Activated effector memory CD4-positive, alpha-beta T cell treated with anti-CD3 and anti-CD28 coated beads, Interleukin-2, amount 50 U/mL, for 16 hours (primary cell): ENCODE results near the gene DHRS2.
"Not testable (repeated sequence)": the region's sequence is repeated elsewhere in the genome, so short reads cannot be mapped to it uniquely, and the experiment has no call there.

Experiments used
- DNase-seq: peaks from one replicate; pipeline ENCODE4 v3.0.0-alpha.2; 2020

The DHRS2 gene

DNA sequence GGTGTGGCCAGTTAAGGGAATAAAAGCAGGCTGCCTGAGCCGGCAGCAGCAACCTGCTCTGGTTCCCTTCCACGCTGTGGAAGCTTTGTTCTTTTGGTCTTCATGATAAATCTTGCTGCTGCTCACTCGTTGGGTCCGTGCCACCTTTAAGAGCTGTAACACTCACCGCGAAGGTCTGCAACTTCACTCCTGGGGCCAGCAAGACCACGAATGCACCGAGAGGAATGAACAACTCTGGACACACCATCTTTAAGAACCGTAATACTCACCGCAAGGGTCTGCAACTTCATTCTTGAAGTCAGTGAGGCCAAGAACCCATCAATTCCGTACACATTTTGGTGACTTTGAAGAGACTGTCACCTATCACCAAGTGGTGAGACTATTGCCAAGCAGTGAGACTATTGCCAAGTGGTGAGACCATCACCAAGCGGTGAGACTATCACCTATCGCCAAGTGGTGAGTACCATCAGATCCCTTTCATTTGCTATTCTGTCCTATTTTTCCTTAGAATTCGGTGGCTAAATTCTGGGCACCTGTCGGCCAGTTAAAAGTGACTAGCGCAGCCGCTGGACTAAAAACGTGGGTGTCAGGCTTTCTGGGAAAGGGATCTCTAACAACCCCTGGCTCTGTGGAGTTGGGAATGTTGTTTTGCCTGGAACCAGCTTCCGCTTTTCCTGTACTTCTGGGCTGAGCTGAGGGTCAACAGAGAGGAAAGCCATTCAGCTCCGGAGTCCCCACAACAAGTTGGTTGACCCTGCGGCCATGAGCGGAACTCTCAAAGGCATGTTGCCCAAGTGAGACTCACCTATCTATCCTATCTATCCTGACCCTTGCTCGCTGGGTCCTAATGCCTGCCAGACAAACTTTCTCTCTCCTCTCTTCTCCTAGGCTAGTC is at the start of gene DHRS2:
Gene DHRS2, plus strand, starts transcription at position 48 of the 895 bp plus-strand sequence. CDS start 2,501 bp downstream, outside the sequence.
- no peak for DNase-seq

GRCh38 chr14:23588884-23589598 is 47.1 kb upstream of the DHRS2 start:
- peak; percentile 91 for DNase-seq

- no peak for DNase-seq
Observed at GRCh38 chr14:23589606-23590005, 46.6 kb upstream of the DHRS2 start.

DNA sequence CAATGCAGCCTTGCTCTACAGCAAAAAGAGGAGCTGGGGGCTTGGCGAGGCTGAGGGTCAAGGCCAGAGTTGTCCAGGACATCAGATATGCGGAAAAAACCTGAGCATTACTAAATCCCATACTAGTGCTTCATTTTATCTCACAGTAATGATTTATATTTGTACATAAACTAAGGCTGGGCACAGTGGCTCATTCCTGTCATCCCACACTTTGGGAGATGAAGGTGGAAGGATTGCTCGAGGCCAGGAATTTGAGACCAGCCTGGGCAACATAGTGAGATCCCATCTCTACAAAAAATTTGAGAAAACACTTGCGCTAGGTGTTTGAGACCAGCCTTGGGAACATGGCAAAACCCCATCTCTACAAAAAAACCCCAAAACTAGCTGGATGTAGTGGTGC is 46.0 kb upstream of the DHRS2 start:
- no peak for DNase-seq

- not testable (repeated sequence) for DNase-seq
Observed at GRCh38 chr14:23594191-23594590, 42.0 kb upstream of the DHRS2 start.

DNA sequence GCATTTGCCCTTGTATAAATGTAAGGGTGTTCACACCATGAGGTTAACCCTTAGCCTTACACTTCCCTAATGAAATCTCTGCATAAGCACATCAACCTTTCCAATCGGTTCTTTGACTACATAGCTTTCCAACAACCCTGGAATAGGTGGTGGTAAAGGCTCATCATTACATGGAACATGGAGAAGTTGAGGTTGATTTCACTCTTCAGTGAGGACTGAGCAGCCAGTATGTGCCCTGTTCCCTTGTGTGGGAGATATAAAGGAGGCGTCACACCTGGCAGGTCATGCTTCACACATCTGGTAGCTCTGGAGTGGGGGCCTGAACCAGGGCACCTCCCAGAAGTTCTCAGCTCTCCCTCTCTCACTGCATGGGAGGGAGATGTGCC is 35.8 kb upstream of the DHRS2 start:
- no peak for DNase-seq

- DNase-seq, result no peak
Observed at GRCh38 chr14:23600806-23601205, 35.4 kb upstream of the DHRS2 start.

- DNase-seq, result no peak
Observed at GRCh38 chr14:23601424-23601823, 34.7 kb upstream of the DHRS2 start.

GRCh38 chr14:23601845-23602180 is 34.4 kb upstream of the DHRS2 start:
- DNase-seq, result no peak

- DNase-seq, result no peak
Observed at GRCh38 chr14:23602181-23603095, 33.7 kb upstream of the DHRS2 start.

- DNase-seq, result no peak
Observed at GRCh38 chr14:23603103-23603502, 33.1 kb upstream of the DHRS2 start.

DNA sequence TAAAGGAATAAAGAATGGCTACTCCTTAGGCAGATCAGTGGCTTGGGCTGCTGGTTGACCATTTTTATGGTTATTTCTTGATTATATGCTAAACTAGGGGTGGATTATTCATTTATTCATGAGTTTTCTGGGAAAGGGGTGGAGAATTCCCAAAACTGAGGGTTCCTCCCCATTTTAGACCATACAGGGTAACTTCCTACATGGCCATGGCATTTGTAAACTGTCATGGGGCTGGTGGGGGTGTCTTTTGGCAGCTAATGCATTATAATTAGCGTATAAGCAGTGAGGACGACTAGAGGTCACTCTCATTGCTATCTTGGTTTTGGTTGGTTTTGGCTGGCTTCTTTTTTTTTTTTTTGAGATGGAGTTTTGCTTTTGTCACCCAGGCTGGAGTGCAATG is 32.0 kb upstream of the DHRS2 start:
- no peak for DNase-seq

DNA sequence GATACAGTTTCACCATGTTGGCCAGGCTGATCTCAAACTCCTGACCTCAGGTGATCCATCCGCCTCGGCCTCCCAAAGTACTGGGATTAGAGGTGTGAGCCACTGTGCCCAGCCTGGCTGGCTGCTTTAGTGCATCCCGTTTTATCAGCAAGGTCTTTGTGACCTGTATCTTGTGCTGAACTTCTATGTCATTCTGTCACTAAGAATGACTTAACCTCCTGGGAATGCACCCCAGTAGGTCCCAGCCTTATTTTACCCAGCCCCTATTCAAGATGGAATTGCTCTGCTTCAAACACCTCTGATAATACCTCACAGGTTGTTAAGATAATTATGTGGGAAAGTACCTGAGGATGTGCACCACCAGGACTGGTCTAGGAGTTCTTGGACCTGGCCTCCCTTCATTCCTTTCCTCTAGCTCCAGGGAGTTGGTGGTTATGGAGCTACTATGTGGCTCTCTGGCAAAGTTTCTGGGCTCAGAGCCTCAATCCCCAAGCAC is 31.4 kb upstream of the DHRS2 start:
- DNase-seq, result no peak

- DNase-seq, result no peak
Observed at GRCh38 chr14:23605931-23606585, 30.1 kb upstream of the DHRS2 start.

- DNase-seq, result no peak
Observed at GRCh38 chr14:23608454-23608853, 27.7 kb upstream of the DHRS2 start.

DNA sequence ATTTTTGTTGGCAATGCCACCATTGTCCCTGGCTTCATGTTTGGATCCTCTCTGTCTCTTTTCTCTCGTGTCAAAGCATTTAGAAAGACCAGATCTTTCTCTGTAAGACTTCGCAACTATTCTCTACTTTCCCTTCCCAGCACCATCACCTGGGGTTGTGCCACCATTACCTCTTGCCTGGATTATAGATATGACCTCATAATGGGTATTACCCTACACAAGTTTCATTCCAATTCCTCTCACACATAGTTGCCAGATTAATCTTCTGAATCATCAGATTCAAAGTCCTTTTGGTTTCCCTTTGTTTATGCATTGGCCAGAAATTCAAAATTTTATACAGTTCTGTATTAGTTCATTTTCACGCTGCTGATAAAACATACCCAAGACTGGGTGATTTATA is 27.2 kb upstream of the DHRS2 start:
- no peak for DNase-seq

DNA sequence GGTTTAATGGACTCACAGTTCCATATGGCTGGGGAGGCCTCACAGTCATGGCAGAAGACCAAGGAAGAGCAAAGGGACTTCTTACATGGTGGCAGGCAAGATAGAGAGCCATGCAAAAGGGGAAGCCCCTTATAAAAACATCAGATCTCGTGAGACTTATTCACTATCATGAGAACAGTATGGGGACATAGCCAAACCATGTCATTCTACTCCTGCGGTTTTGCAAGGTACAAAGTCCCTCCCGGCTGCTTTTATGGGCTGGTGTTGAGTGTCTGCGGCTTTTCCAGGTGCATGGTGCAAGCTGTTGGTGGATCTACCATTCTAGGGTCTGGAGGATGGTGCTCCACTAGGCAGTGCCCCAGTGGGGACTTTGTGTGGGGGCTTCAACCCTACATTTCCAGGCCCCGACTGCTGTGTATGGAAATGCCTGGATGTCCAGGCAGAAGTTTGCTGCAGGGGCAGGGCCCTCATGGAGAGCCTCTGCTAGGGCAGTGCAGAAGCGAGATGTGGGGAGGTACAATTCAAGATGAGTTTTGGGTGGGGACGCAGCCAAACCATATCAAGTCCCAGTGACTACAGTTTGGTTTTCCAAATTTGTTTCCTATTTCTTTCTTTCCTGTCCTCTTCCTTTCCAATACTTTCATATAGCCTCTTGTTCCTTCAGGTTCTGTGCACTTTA is 26.6 kb upstream of the DHRS2 start:
- DNase-seq, result not testable (repeated sequence)

GRCh38 chr14:23610090-23610814 is 25.9 kb upstream of the DHRS2 start:
- no peak for DNase-seq

DNA sequence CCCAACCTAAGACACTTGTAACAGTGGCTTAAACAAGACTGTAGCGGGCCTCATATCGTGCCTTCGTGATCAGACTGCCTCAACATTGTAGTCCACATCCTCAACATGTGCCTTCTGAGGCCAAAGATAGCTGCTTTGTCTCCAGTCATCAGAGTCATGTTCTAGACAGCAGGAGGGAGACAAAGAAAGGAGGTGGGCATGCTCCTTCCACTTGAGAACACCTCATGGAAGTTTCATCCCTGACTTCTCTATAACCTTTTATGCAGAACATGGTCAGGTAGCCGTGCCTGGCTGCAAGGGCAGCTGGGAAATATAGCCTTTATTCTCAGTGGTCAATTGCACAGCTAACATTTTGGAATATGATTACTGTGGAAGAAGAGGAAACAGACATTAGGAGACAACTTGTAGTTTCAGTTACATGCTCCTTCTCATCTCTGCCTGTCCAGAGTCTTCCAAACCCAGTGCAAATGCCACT is 25.3 kb upstream of the DHRS2 start:
- DNase-seq, result no peak

- DNase-seq, result no peak
Observed at GRCh38 chr14:23612354-23612732, 23.8 kb upstream of the DHRS2 start.

DNA sequence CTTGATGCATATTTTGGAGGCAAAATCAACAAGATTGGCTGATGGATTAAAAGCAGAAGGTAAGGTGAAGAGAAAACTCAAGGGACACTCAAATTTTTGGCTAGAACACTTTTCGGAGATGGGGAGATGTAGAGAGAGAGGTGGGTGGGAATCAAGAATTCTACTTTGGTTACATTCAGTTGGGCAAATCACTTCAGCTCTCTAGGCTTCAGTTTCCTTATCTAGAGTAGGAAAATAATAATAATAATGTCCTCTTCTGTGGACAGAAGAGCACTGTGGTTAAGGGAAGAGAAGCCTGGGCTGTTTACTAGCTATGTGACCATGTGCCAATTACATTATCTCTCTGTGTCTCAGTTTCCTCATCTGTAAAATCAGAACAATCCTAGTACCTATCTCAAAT is 23.4 kb upstream of the DHRS2 start:
- DNase-seq, result no peak
